ENCODE measurements around the gene SUGP2.

SUGP2 gene

GRCh38 chr19:19039901-19040300 is 6.6 kb upstream of the SUGP2 start:
- no peak for TF ChIP-seq CTCF (conservative IDR thresholded peaks at IDR 0.05; ENCODE audit: low read depth)
- DNase-seq (ENCODE audit: low spot score), result no peak
- ChIA-PET CTCF (interaction anchor here (0.6 kb wide), 1 partner anchor 96 kb away, joined by 4 read pairs; no protein-coding TSS in a partner anchor), POLR2A (ENCODE audit: low non-redundant PET) (no interaction called here)
- no peak overlapping the region for H3K27ac ChIP-seq

GRCh38 chr19:19034204-19034624 is 897 bp upstream of the SUGP2 start:
- DNase-seq (ENCODE audit: low spot score), result peak; percentile 91
- TF ChIP-seq CTCF (conservative IDR thresholded peaks at IDR 0.05; ENCODE audit: low read depth), result no peak
- CTCF ChIA-PET, result no interaction called here
- POLR2A ChIA-PET (ENCODE audit: low non-redundant PET), result no interaction called here
- H3K27ac ChIP-seq, result peak overlapping the region; percentile 92

- POLR2A ChIA-PET (ENCODE audit: low non-redundant PET), result interaction anchor here (0.6 kb wide), 1 partner anchor 62 kb away, joined by 4 read pairs; no protein-coding TSS in a partner anchor
Measured at GRCh38 chr19:19033176-19033425, 216 bp downstream of the SUGP2 start.

GRCh38 chr19:19032420-19033175 is 719 bp downstream of the SUGP2 start:
- ChIA-PET CTCF (no interaction called here), POLR2A (ENCODE audit: low non-redundant PET) (interaction anchor here (0.6 kb wide), 1 partner anchor 62 kb away, joined by 4 read pairs; no protein-coding TSS in a partner anchor)
- TF ChIP-seq CTCF (conservative IDR thresholded peaks at IDR 0.05; ENCODE audit: low read depth), result no peak; the same call in 1 of the 2 replicates
- DNase-seq (ENCODE audit: low spot score), result peak; percentile 80
- peak overlapping the region; percentile 92 for H3K27ac ChIP-seq

More at GRCh38 chr19:19033176-19033425, 216 bp downstream of the SUGP2 start:
- no peak for TF ChIP-seq CTCF (conservative IDR thresholded peaks at IDR 0.05; ENCODE audit: low read depth)
- peak overlapping the region; percentile 92 for H3K27ac ChIP-seq
- CTCF ChIA-PET, result no interaction called here
- DNase-seq (ENCODE audit: low spot score), result no peak

GRCh38 chr19:19031891-19032290 is 1.4 kb downstream of the SUGP2 start:
- H3K27ac ChIP-seq, result peak overlapping the region; percentile 92
- no peak for TF ChIP-seq CTCF (conservative IDR thresholded peaks at IDR 0.05; ENCODE audit: low read depth)
- DNase-seq (ENCODE audit: low spot score), result no peak
- CTCF ChIA-PET, result no interaction called here
- POLR2A ChIA-PET (ENCODE audit: low non-redundant PET), result no interaction called here

GRCh38 chr19:19028526-19028925 is 4.8 kb downstream of the SUGP2 start:
- POLR2A ChIA-PET (ENCODE audit: low non-redundant PET), result no interaction called here
- CTCF ChIA-PET, result no interaction called here
- H3K27ac ChIP-seq, result no peak overlapping the region
- DNase-seq (ENCODE audit: low spot score), result no peak
- TF ChIP-seq CTCF (conservative IDR thresholded peaks at IDR 0.05; ENCODE audit: low read depth), result no peak
